ENCODE results near the gene JPH2. TPM values are rescaled to one million over a fixed set of nuclear protein-coding genes. Genes with fewer than 3 reads are reported as not detected.

The JPH2 gene
- total and polyA plus RNA-seq, 4 donors: 0.09 to 1.3 (median 0.17) TPM; not detected in 1

- TF ChIP-seq REST (IDR thresholded peaks at IDR 0.05): no peak
Measured at GRCh38 chr20:44112456-44112855, 74.5 kb downstream of the JPH2 start (continued).

- Histone ChIP-seq H3K4me1 (ENCODE audit: control insufficient read depth in 4 of 4, insufficient read depth in 4 of 4, low read length in 3 of 4) (no peaks in the 10 kb centered on the region), H3K4me3 (ENCODE audit: low read depth in 1 of 3, low read length in 3 of 3) (no peak overlapping the region), H3K36me3 (ENCODE audit: control insufficient read depth in 4 of 4, insufficient read depth in 3 of 4, low read depth in 1 of 4, low read length in 3 of 4) (no peaks in the 10 kb centered on the region), H3K9ac (ENCODE audit: low read depth in 1 of 2, low read length in 2 of 2) (no peak overlapping the region), H3K9me3 (ENCODE audit: control insufficient read depth in 4 of 4, low read length in 3 of 4) (peaks cover 0 to 5% (median under 1%) of the 10 kb centered on the region in 4 donors), H3K27ac (ENCODE audit: low read depth in 1 of 2, low read length in 2 of 2) (no peak overlapping the region), H3K27me3 (ENCODE audit: control insufficient read depth in 4 of 4, insufficient read depth in 4 of 4, low read length in 3 of 4) (peaks cover 0 to 9% (median 2%) of the 10 kb centered on the region in 4 donors)
- 56% methylated on average over 6 of the region's 6 CpGs for WGBS
- TF ChIP-seq RXRA (IDR thresholded peaks at IDR 0.05): no peak
- no peak for TF ChIP-seq SP1 (IDR thresholded peaks at IDR 0.05)
- no peak for TF ChIP-seq YY1 (IDR thresholded peaks at IDR 0.05)
- TF ChIP-seq REST (IDR thresholded peaks at IDR 0.05): no peak
- no peak for TF ChIP-seq FOXA1 (IDR thresholded peaks at IDR 0.05)
- no peak for TF ChIP-seq GABPA (IDR thresholded peaks at IDR 0.05 in 1 of 2, conservative IDR thresholded peaks at IDR 0.05 in 1 of 2)
- TF ChIP-seq RAD21 (IDR thresholded peaks at IDR 0.05): no peak
- no peak for TF ChIP-seq EGR1 (IDR thresholded peaks at IDR 0.05; ENCODE audit: low read depth in 2 of 2)
- TF ChIP-seq ZBTB33 (IDR thresholded peaks at IDR 0.05): no peak
- no peak for TF ChIP-seq CTCF (IDR thresholded peaks at IDR 0.05; ENCODE audit: low read depth, low read length, missing input control)
- TF ChIP-seq ATF3 (IDR thresholded peaks at IDR 0.05): no peak
- TF ChIP-seq HNF4A (conservative IDR thresholded peaks at IDR 0.05): no peak
- no peak for TF ChIP-seq JUND (IDR thresholded peaks at IDR 0.05)
- TF ChIP-seq TAF1 (conservative IDR thresholded peaks at IDR 0.05): no peak
- TF ChIP-seq NR2F2 (IDR thresholded peaks at IDR 0.05): no peak
- TF ChIP-seq HNF4G (IDR thresholded peaks at IDR 0.05): no peak
- no peak for TF ChIP-seq MAX (IDR thresholded peaks at IDR 0.05)
- TF ChIP-seq FOXA2 (IDR thresholded peaks at IDR 0.05): no peak
- no peak for DNase-seq (ENCODE audit: low spot score)
Measured at GRCh38 chr20:44111712-44112335, 75.2 kb downstream of the JPH2 start.
